Astrocyte (in vitro differentiated cells and primary cell): Measurements from ENCODE around the gene NGFR. TPM values are rescaled to one million over a fixed set of nuclear protein-coding genes. Genes with fewer than 3 reads are reported as not detected.

Source experiments
- DNase-seq: peaks from one replicate; pipeline ENCODE4 v3.0.0-alpha.2; 2010; ENCODE audit warnings: low read depth
- FAIRE-seq: peaks from 2 replicates; lab custom pipeline; 2011; peaks lifted over from hg19 to GRCh38; lab: Jason Lieb, UNC
- H2AFZ ChIP-seq: 2 replicates; pipeline ENCODE4 v1.6.0; 2012; ENCODE audit warnings: low read depth, low read length, inconsistent platforms
- H3K27ac ChIP-seq: 2 replicates; pipeline ENCODE4 v1.5.1; 2011; ENCODE audit warnings: low read depth, low read length, inconsistent platforms
- H3K27me3 ChIP-seq: 2 replicates; pipeline ENCODE4 v1.6.0; 2011; ENCODE audit warnings: low read length, inconsistent platforms; ENCODE audit not compliant: insufficient read depth
- H3K36me3 ChIP-seq: 2 replicates; pipeline ENCODE4 v1.5.1; 2011; ENCODE audit warnings: low read length, inconsistent platforms; ENCODE audit not compliant: insufficient read depth
- H3K4me1 ChIP-seq: 2 replicates; pipeline ENCODE4 v1.5.1; 2011; ENCODE audit warnings: low read length, inconsistent platforms; ENCODE audit not compliant: insufficient read depth
- H3K4me2 ChIP-seq: 2 replicates; pipeline ENCODE4 v1.6.0; 2012; ENCODE audit warnings: low read length, inconsistent platforms
- H3K4me3 ChIP-seq: 2 replicates; pipeline ENCODE4 v1.5.1; 2011; ENCODE audit warnings: low read depth, mild to moderate bottlenecking, low read length, inconsistent platforms; ENCODE audit not compliant: insufficient read depth
- H3K79me2 ChIP-seq: 2 replicates; pipeline ENCODE4 v1.6.0; 2012; ENCODE audit warnings: mild to moderate bottlenecking, low read length, inconsistent platforms; ENCODE audit not compliant: insufficient read depth
- H3K9ac ChIP-seq: 2 replicates; pipeline ENCODE4 v1.6.0; 2012; ENCODE audit warnings: mild to moderate bottlenecking, low read length, inconsistent platforms
- H3K9me3 ChIP-seq: 2 replicates; pipeline ENCODE4 v1.5.1; 2012; ENCODE audit warnings: low read depth, mild to moderate bottlenecking, low read length, inconsistent platforms; ENCODE audit not compliant: insufficient read depth
- H4K20me1 ChIP-seq: 2 replicates; pipeline ENCODE4 v1.6.0; 2012; ENCODE audit warnings: low read length, inconsistent platforms; ENCODE audit not compliant: insufficient read depth
- H3K27ac Mint-ChIP-seq: one replicate; pipeline ENCODE4 v1.8.0; 2021; ENCODE audit warnings: mild to moderate bottlenecking, mixed read lengths; ENCODE audit not compliant: unreplicated experiment
- H3K27me3 Mint-ChIP-seq: one replicate; pipeline ENCODE4 v1.8.0; 2021; ENCODE audit warnings: low read depth, mixed read lengths; ENCODE audit not compliant: unreplicated experiment
- H3K36me3 Mint-ChIP-seq: one replicate; pipeline ENCODE4 v1.8.0; 2021; ENCODE audit warnings: low read depth, mixed read lengths; ENCODE audit not compliant: unreplicated experiment
- H3K4me1 Mint-ChIP-seq: one replicate; pipeline ENCODE4 v1.8.0; 2021; ENCODE audit warnings: low read depth, mixed read lengths; ENCODE audit not compliant: unreplicated experiment
- H3K4me3 Mint-ChIP-seq: one replicate; pipeline ENCODE4 v1.8.0; 2021; ENCODE audit warnings: mild to moderate bottlenecking, moderate library complexity, mixed read lengths; ENCODE audit not compliant: unreplicated experiment
- H3K9me3 Mint-ChIP-seq: one replicate; pipeline ENCODE4 v1.8.0; 2021; ENCODE audit warnings: mild to moderate bottlenecking, mixed read lengths; ENCODE audit not compliant: unreplicated experiment
- EZH2 ChIP-seq: IDR thresholded peaks from 2 replicates; pipeline ENCODE4 v1.6.1; 2012; ENCODE audit warnings: mild to moderate bottlenecking, low read length, inconsistent platforms; ENCODE audit not compliant: insufficient read depth
- microRNA-seq: library from miRNA; unstranded; fragments of <30 nt; microRNA quantifications from one replicate; pipeline ENCODE4 v1.2.0, GENCODE V29; 2020
- total RNA-seq: library from RNA; stranded (reverse); gene quantifications from 2 replicates; pipeline ENCODE4 v1.2.1, GENCODE V29; 2021
- TF ChIP-seq, protein P1 (sequence below): IDR thresholded peaks from 2 replicates; pipeline ENCODE4 v1.5.1; 2011; ENCODE audit warnings: low read depth, mild to moderate bottlenecking, inconsistent platforms, low read length, moderate library complexity; ENCODE audit not compliant: insufficient read depth

The NGFR gene
- total RNA-seq, 1 donor from 2014 or later: 0.64 TPM

DNA sequence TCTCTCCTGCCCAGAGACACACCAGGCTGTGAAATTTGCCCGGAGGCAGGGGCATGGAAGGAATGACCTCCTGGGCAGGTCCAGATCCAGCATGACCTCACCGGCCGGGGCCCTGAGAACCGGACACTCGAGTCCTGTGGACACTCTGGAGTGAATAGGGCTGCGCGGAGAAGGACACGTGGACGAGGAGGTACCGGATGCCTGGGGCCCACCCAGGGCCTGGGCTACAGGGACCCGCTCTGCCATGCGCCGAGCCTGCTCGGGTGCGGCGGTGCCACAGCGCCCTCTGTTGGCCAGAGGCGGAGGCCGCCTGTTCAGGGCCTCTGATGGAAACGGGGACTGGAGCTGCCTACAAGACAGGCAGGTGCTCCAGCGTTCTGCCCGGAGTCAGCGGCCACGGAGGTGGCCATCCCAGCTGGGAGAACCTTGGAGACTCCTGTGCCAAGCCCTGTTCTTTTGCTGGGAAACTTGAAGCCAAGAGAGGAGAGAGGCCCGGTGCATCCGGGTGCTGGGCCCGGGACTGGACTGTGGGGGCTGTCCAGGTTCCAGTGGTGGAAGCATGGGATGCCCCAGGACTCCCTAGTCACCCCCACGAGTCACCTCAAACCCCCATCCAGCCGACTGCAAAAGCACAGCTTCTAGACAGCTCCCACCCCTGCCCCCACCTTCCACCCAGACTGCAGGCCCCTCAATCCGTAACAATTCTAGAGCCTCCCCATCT, 61.3 kb downstream of the NGFR start:
- Histone ChIP-seq H3K27ac (no peak overlapping the region), H3K9ac (peak overlapping the region; percentile 56), H3K27me3 (peaks cover 10% of the 10 kb centered on the region), H3K9me3 (no peaks in the 10 kb centered on the region), H2AFZ (peak overlapping the region; percentile 86), H3K4me1 (peaks cover 4% of the 10 kb centered on the region), H3K4me3 (no peak overlapping the region), H3K79me2 (no peaks in the 10 kb centered on the region), H4K20me1 (no peaks in the 10 kb centered on the region), H3K36me3 (no peaks in the 10 kb centered on the region), H3K4me2 (peak overlapping the region; percentile 66)
- Mint-ChIP-seq H3K4me3 (no peak overlapping the region), H3K36me3 (peaks cover 4% of the 10 kb centered on the region), H3K4me1 (no peaks in the 10 kb centered on the region), H3K27me3 (peaks cover 46% of the 10 kb centered on the region), H3K27ac (no peak overlapping the region), H3K9me3 (peaks cover under 1% of the 10 kb centered on the region)
- FAIRE-seq: no peak
- no peak for DNase-seq
- TF ChIP-seq, protein P1, sequence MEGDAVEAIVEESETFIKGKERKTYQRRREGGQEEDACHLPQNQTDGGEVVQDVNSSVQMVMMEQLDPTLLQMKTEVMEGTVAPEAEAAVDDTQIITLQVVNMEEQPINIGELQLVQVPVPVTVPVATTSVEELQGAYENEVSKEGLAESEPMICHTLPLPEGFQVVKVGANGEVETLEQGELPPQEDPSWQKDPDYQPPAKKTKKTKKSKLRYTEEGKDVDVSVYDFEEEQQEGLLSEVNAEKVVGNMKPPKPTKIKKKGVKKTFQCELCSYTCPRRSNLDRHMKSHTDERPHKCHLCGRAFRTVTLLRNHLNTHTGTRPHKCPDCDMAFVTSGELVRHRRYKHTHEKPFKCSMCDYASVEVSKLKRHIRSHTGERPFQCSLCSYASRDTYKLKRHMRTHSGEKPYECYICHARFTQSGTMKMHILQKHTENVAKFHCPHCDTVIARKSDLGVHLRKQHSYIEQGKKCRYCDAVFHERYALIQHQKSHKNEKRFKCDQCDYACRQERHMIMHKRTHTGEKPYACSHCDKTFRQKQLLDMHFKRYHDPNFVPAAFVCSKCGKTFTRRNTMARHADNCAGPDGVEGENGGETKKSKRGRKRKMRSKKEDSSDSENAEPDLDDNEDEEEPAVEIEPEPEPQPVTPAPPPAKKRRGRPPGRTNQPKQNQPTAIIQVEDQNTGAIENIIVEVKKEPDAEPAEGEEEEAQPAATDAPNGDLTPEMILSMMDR: peak; percentile 85
- TF ChIP-seq EZH2: no peak

DNA sequence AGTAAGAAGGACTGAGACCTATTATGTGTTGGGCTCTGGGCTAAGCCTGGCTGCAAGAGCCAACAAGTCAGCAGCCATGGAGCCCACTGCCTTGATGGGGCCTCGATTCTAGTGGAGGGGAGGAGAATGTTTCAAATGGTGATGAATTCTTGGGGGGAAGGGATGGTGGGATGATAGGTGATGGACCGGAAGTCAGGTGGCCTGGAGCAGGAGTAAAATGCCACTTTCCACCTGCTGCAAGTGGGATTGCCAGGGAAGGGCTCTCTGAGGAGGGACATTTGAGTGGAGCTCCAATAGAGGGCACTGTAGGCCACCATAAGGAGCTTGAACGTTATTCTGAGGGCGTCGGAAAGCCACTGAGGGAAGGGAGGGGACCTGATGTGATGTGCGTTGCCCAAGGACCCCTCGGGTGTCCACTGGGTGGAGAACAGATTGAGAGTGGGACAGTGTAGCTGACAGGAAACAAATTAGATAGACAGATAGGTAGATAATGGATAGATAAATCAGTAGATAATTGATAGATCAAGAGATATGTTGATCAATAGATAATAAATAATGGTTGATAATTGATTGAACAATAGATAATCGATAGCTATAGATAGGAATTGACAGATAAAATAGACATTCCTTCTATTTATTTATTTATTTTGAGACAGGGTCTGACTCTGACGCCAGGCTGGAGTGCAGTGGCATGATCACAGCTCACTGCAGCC, 62.4 kb downstream of the NGFR start:
- FAIRE-seq (no peak), DNase-seq (no peak)
- H2AFZ ChIP-seq: no peak overlapping the region

More for the DNA sequence above, 62.4 kb downstream of the NGFR start:
- H3K27me3 ChIP-seq: peaks cover 10% of the 10 kb centered on the region
- H3K79me2 ChIP-seq: no peaks in the 10 kb centered on the region
- H3K27ac Mint-ChIP-seq: no peak overlapping the region
- H3K4me3 Mint-ChIP-seq: peak overlapping the region; percentile 29
- H3K9ac ChIP-seq: no peak overlapping the region
- no peaks in the 10 kb centered on the region for H4K20me1 ChIP-seq
- H3K27ac ChIP-seq: no peak overlapping the region
- no peak overlapping the region for H3K4me3 ChIP-seq
- H3K4me2 ChIP-seq: no peak overlapping the region
- H3K4me1 ChIP-seq: peaks cover 4% of the 10 kb centered on the region
- H3K27me3 Mint-ChIP-seq: peaks cover 46% of the 10 kb centered on the region
- TF ChIP-seq EZH2: no peak
- TF ChIP-seq, protein P1: peak; percentile 57
- peaks cover 2% of the 10 kb centered on the region for H3K9me3 Mint-ChIP-seq
- peaks cover 4% of the 10 kb centered on the region for H3K36me3 Mint-ChIP-seq
- no peaks in the 10 kb centered on the region for H3K36me3 ChIP-seq
- no peaks in the 10 kb centered on the region for H3K4me1 Mint-ChIP-seq
- H3K9me3 ChIP-seq: no peaks in the 10 kb centered on the region

Small RNAs within 50 kb of the gene (microRNA-seq; reads per million reads assigned to microRNA genes)
- gene MIR6165: not detected

Other genes with a start within 250 kb of the NGFR start
- 24.3 and 26.8 TPM in 2 replicates for gene ZNF652, start 133.0 kb upstream of the NGFR start, total RNA-seq
- gene PHB1, start 80.4 kb upstream of the NGFR start, total RNA-seq: 211 and 227 TPM in 2 replicates
- gene NXPH3, start 80.6 kb downstream of the NGFR start, total RNA-seq: 0.19 and 0.43 TPM in 2 replicates
- gene SPOP, start 182.8 kb downstream of the NGFR start, total RNA-seq: 46.6 and 48.6 TPM in 2 replicates
- 54.3 and 61.1 TPM in 2 replicates for gene SLC35B1, start 212.7 kb downstream of the NGFR start, total RNA-seq